HepG2 (cell line): ENCODE results near the gene NFATC1. TPM values are rescaled to one million over a fixed set of nuclear protein-coding genes. Genes with fewer than 3 reads are reported as not detected.

ENCODE experiments used
- ATAC-seq: fragments of 200-7000 bp; cut with Tn5 transposase; 3 replicates; pipeline ENCODE4 v1.9.1; 2020; ENCODE audit warnings: mild to moderate bottlenecking, moderate library complexity
- BruUV-seq: library from RNA; stranded (reverse); fragments of 400-500 nt; replicated peaks from 2 replicates; lab custom pipeline; 2021; lab: Mats Ljungman, UMichigan
- CTCF ChIA-PET: fragments of 300-600 bp; formaldehyde crosslinking; extraction: SDS; loops from one replicate; lab custom pipeline; 2021; ENCODE audit warnings: low total read pairs, inconsistent platforms, low intra/inter-chr PET ratio; lab: Yijun Ruan, JAX
- POLR2A ChIA-PET: fragments of 350-600 bp; sonication (Branson Sonifier 250); formaldehyde crosslinking; loops from one replicate; lab custom pipeline; 2020; ENCODE audit warnings: antibody characterized with exemption, inconsistent platforms; lab: Yijun Ruan, JAX
- DNase-seq: peaks from one replicate; pipeline ENCODE4 v3.0.0-alpha.2; 2015; ENCODE audit warnings: low spot score
- FAIRE-seq: peaks from 3 replicates; lab custom pipeline; 2011; peaks lifted over from hg19 to GRCh38; lab: Jason Lieb, UNC
- H2AFZ ChIP-seq: one replicate; pipeline ENCODE4 v1.6.1; 2011; ENCODE audit warnings: low read length, inconsistent platforms
- H3K27ac ChIP-seq: fragments of 300-600 bp; 3 replicates; pipeline ENCODE4 v1.8.0; 2011; ENCODE audit warnings: mixed run types, mild to moderate bottlenecking, mixed read lengths, low read length, inconsistent platforms; ENCODE audit not compliant: insufficient read depth; ENCODE audit errors: extremely low read length
- H3K27me3 ChIP-seq, 2 experiments: fragments of 200-600 bp in 1 of 2; 2 replicates in 1 of 2; 3 replicates in 1 of 2; pipeline versions ENCODE4 v1.6.0 to v1.8.0; 2011; ENCODE audit warnings: low read length in 2 of 2, mild to moderate bottlenecking in 2 of 2, moderate library complexity in 2 of 2, inconsistent platforms in 1 of 2; ENCODE audit not compliant: insufficient read depth in 2 of 2, control insufficient read depth in 1 of 2
- H3K36me3 ChIP-seq, 2 experiments: fragments of 200-600 bp in 1 of 2; replicated peaks in 1 of 2; 2 replicates in 1 of 2; 3 replicates in 1 of 2; pipeline versions ENCODE4 v1.5.1 to v1.8.0; 2011; ENCODE audit warnings: low read length in 2 of 2, inconsistent platforms in 1 of 2; ENCODE audit not compliant: insufficient read depth in 2 of 2, control insufficient read depth in 1 of 2
- H3K4me1 ChIP-seq: 2 replicates; pipeline ENCODE4 v1.5.1; 2012; ENCODE audit warnings: low read length, inconsistent platforms; ENCODE audit not compliant: insufficient read depth
- H3K4me2 ChIP-seq: 2 replicates; pipeline ENCODE4 v1.6.0; 2011; ENCODE audit warnings: low read depth, low read length, inconsistent platforms
- H3K4me3 ChIP-seq, 3 experiments: fragments of 200-600 bp in 1 of 3; sonication (generic), shearing (Covaris generic) in 1 of 3; replicated peaks in 1 of 3; 2 replicates each; pipeline ENCODE4 v1.5.1; 2011 to 2016; ENCODE audit warnings: low read length in 3 of 3, inconsistent platforms in 2 of 3, low read depth in 2 of 3, mild to moderate bottlenecking in 2 of 3, control low read depth in 1 of 3, mixed read lengths in 1 of 3; ENCODE audit not compliant: insufficient read depth in 1 of 3
- H3K79me2 ChIP-seq: one replicate; pipeline ENCODE4 v1.6.1; 2011; ENCODE audit warnings: low read length, inconsistent platforms; ENCODE audit not compliant: insufficient read depth
- H3K9ac ChIP-seq: 2 replicates; pipeline ENCODE4 v1.6.0; 2011; ENCODE audit warnings: mild to moderate bottlenecking, low read depth, low read length, inconsistent platforms; ENCODE audit not compliant: insufficient read depth
- H3K9me3 ChIP-seq: 2 replicates; pipeline ENCODE4 v1.5.1; 2012; ENCODE audit warnings: mild to moderate bottlenecking, low read length
- H4K20me1 ChIP-seq: 2 replicates; pipeline ENCODE4 v1.6.0; 2011; ENCODE audit warnings: inconsistent platforms, mild to moderate bottlenecking, low read length, moderate library complexity; ENCODE audit not compliant: insufficient read depth
- EZH2 ChIP-seq: conservative IDR thresholded peaks from 2 replicates; pipeline ENCODE4 v1.6.1; 2012; ENCODE audit warnings: mild to moderate bottlenecking, low read depth, low read length, moderate library complexity
- NR2F6 ChIP-seq, 2 experiments: IDR thresholded peaks; 2 replicates each; pipeline ENCODE4 v1.6.1; 2016; ENCODE audit warnings: antibody characterized with exemption in 1 of 2, mild to moderate bottlenecking in 1 of 2
- PHF8 ChIP-seq: sonication (generic); formaldehyde crosslinking; IDR thresholded peaks from 2 replicates; pipeline ENCODE4 v1.5.0; 2020; ENCODE audit warnings: missing genetic modification reagents
- ZNF3 ChIP-seq: IDR thresholded peaks from 2 replicates; pipeline ENCODE4 v1.7.0; 2017; ENCODE audit warnings: inconsistent platforms
- ZNF777 ChIP-seq: sonication (generic); formaldehyde crosslinking; IDR thresholded peaks from 2 replicates; pipeline ENCODE4 v1.4.0; 2020; ENCODE audit warnings: missing genetic modification reagents
- WGBS: methylation state at CpG from one replicate; pipeline ENCODE4 v1.1.6; 2017; ENCODE audit warnings: low lambda C conversion rate; 5-methylcytosine and 5-hydroxymethylcytosine counted together
- in situ Hi-C: cut with HindIII; loops from 2 replicates; pipeline ENCODE4 v1.10.0; 2017; ENCODE audit warnings: low pct_unique_long_range_greater_than_20kb; ENCODE audit not compliant: extremely low pct_ligation_motif_present
- intact Hi-C: fragments of 100-400 bp; cut with micrococcal nuclease; formaldehyde crosslinking; loops from one replicate; pipeline ENCODE4 v1.10.0; 2022; ENCODE audit not compliant: unreplicated experiment
- polyA plus RNA-seq, 8 experiments: library from polyadenylated mRNA; depleted of rRNA in 3 of 8; stranded (reverse) in 7 of 8; unstranded in 1 of 8; fragments of >200 nt; fragmentation: Illumina TruSeq in 4 of 8; extraction: Trizol in 4 of 8; gene quantifications; 2 replicates each; pipeline versions ENCODE4 v1.2.1 to v1.2.3, GENCODE V29; 2011 to 2016; ENCODE audit warnings: low read depth in 4 of 8, missing spikeins in 1 of 8, mixed read lengths in 1 of 8; ENCODE audit not compliant: insufficient read depth in 1 of 8
- total RNA-seq, 5 experiments: library from RNA; depleted of rRNA; stranded (reverse); fragments of >200 nt; fragmentation: Illumina TruSeq; extraction: Trizol; gene quantifications; 2 replicates each; pipeline ENCODE4 v1.2.3, GENCODE V29; 2016; ENCODE audit warnings: low read depth in 1 of 5
- TF ChIP-seq, protein P1 (sequence below): sonication (generic); formaldehyde crosslinking; IDR thresholded peaks from 2 replicates; pipeline ENCODE4 v1.5.0; 2020; ENCODE audit warnings: mild to moderate bottlenecking, missing genetic modification reagents, borderline replicate concordance
- TF ChIP-seq, protein P2 (sequence below): sonication (generic); formaldehyde crosslinking; IDR thresholded peaks from 2 replicates; pipeline ENCODE4 v1.5.0; 2020; ENCODE audit warnings: mild to moderate bottlenecking, missing genetic modification reagents, borderline replicate concordance

Gene NFATC1
- total and polyA plus RNA-seq, 2 of the 13 experiments (the other 11 are each of a cell fraction or from before 2014, with no cell fraction given) = not detected

GRCh38 chr18:79394534-79395307 lies 1.0 kb upstream of the NFATC1 start:
- ATAC-seq (peak; percentile 33), DNase-seq (no peak), FAIRE-seq (no peak)
- no peak overlapping the region for H3K9ac ChIP-seq
- no peaks in the 10 kb centered on the region for H3K4me1 ChIP-seq
- peaks cover 16 to 70% of the 10 kb centered on the region in 2 experiments for H3K27me3 ChIP-seq
- H4K20me1 ChIP-seq = peaks cover 5% of the 10 kb centered on the region
- no peak overlapping the region for H3K4me2 ChIP-seq
- in situ Hi-C loops = no loop called here
- WGBS = 21% methylated on average over 29 of the region's 67 CpGs
- ChIA-PET CTCF (no interaction called here), POLR2A (no interaction called here)
- H2AFZ ChIP-seq = no peak overlapping the region
- no peaks in the 10 kb centered on the region for H3K9me3 ChIP-seq
- peak overlapping the region in 1 of 3 experiments; percentile 4; a peak in 1 of 6 replicates for H3K4me3 ChIP-seq
- no peak for TF ChIP-seq NR2F6 (IDR thresholded peaks at IDR 0.05)
- no peak for TF ChIP-seq NR2F6 (CRISPR knock-in tag; IDR thresholded peaks at IDR 0.05)
- 0 out of 2 replicates have a peak, but pooled peaks have one; percentile 5 for TF ChIP-seq ZNF777 (CRISPR knock-in tag)
- peak; percentile 96 for TF ChIP-seq EZH2
- BruUV-seq = no TSS peak
- no peaks in the 10 kb centered on the region for H3K36me3 ChIP-seq
- H3K79me2 ChIP-seq = no peaks in the 10 kb centered on the region
- intact Hi-C loops = no loop called here
- H3K27ac ChIP-seq = no peak overlapping the region

DNA sequence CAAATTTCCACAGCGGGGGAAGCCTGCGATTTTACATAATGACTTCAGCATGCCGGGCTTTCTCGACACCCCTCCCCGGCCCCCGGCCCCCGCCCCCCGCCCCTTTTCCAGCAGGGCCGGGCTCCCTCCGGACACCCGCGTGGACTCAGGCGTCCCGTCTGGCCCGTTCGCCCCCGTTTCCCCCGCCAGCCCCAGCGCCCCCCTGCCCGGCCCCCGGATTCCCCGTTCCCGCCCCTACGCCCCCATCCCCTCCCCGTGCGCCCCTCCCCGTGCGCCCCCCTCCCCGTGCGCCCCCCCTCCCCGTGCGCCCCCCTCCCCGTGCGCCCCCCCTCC lies 456 bp upstream of the NFATC1 start:
- ChIA-PET CTCF (no interaction called here), POLR2A (no interaction called here)
- Histone ChIP-seq H4K20me1 (peaks cover 5% of the 10 kb centered on the region), H3K27ac (no peak overlapping the region), H3K27me3 (peaks cover 16 to 68% of the 10 kb centered on the region in 2 experiments), H2AFZ (no peak overlapping the region), H3K9ac (no peak overlapping the region), H3K36me3 (no peaks in the 10 kb centered on the region), H3K79me2 (no peaks in the 10 kb centered on the region), H3K4me1 (no peaks in the 10 kb centered on the region), H3K4me2 (no peak overlapping the region), H3K9me3 (no peaks in the 10 kb centered on the region), H3K4me3 (no peak overlapping the region)
- in situ Hi-C loops (no loop called here), intact Hi-C loops (no loop called here)
- FAIRE-seq = no peak
- no TSS peak for BruUV-seq
- WGBS = 33% methylated on average over 25 of the region's 34 CpGs
- no peak for ATAC-seq
- no peak for DNase-seq
- TF ChIP-seq, protein P1, sequence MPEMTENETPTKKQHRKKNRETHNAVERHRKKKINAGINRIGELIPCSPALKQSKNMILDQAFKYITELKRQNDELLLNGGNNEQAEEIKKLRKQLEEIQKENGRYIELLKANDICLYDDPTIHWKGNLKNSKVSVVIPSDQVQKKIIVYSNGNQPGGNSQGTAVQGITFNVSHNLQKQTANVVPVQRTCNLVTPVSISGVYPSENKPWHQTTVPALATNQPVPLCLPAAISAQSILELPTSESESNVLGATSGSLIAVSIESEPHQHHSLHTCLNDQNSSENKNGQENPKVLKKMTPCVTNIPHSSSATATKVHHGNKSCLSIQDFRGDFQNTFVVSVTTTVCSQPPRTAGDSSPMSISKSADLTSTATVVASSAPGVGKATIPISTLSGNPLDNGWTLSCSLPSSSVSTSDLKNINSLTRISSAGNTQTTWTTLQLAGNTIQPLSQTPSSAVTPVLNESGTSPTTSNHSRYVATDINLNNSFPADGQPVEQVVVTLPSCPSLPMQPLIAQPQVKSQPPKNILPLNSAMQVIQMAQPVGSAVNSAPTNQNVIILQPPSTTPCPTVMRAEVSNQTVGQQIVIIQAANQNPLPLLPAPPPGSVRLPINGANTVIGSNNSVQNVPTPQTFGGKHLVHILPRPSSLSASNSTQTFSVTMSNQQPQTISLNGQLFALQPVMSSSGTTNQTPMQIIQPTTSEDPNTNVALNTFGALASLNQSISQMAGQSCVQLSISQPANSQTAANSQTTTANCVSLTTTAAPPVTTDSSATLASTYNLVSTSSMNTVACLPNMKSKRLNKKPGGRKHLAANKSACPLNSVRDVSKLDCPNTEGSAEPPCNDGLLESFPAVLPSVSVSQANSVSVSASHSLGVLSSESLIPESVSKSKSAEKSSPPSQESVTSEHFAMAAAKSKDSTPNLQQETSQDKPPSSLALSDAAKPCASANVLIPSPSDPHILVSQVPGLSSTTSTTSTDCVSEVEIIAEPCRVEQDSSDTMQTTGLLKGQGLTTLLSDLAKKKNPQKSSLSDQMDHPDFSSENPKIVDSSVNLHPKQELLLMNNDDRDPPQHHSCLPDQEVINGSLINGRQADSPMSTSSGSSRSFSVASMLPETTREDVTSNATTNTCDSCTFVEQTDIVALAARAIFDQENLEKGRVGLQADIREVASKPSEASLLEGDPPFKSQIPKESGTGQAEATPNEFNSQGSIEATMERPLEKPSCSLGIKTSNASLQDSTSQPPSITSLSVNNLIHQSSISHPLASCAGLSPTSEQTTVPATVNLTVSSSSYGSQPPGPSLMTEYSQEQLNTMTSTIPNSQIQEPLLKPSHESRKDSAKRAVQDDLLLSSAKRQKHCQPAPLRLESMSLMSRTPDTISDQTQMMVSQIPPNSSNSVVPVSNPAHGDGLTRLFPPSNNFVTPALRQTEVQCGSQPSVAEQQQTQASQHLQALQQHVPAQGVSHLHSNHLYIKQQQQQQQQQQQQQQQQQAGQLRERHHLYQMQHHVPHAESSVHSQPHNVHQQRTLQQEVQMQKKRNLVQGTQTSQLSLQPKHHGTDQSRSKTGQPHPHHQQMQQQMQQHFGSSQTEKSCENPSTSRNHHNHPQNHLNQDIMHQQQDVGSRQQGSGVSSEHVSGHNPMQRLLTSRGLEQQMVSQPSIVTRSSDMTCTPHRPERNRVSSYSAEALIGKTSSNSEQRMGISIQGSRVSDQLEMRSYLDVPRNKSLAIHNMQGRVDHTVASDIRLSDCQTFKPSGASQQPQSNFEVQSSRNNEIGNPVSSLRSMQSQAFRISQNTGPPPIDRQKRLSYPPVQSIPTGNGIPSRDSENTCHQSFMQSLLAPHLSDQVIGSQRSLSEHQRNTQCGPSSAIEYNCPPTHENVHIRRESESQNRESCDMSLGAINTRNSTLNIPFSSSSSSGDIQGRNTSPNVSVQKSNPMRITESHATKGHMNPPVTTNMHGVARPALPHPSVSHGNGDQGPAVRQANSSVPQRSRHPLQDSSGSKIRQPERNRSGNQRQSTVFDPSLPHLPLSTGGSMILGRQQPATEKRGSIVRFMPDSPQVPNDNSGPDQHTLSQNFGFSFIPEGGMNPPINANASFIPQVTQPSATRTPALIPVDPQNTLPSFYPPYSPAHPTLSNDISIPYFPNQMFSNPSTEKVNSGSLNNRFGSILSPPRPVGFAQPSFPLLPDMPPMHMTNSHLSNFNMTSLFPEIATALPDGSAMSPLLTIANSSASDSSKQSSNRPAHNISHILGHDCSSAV = no peak
- TF ChIP-seq, protein P2, sequence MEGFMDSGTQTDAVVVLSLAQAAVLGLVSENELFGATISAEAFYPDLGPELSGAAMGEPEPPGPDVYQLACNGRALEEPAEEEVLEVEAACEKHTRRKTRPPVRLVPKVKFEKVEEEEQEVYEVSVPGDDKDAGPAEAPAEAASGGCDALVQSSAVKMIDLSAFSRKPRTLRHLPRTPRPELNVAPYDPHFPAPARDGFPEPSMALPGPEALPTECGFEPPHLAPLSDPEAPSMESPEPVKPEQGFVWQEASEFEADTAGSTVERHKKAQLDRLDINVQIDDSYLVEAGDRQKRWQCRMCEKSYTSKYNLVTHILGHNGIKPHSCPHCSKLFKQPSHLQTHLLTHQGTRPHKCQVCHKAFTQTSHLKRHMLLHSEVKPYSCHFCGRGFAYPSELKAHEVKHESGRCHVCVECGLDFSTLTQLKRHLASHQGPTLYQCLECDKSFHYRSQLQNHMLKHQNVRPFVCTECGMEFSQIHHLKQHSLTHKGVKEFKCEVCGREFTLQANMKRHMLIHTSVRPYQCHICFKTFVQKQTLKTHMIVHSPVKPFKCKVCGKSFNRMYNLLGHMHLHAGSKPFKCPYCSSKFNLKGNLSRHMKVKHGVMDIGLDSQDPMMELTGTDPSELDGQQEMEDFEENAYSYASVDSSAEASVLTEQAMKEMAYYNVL (CRISPR knock-in tag) = no peak
- TF ChIP-seq PHF8 (no peak), ZNF3 (CRISPR knock-in tag) (no peak)
